Measurements from ENCODE around the gene NCKAP5L. TPM values are rescaled to one million over a fixed set of nuclear protein-coding genes. Genes with fewer than 3 reads are reported as not detected.

The NCKAP5L gene
- total and polyA plus RNA-seq, 2 donors (not counting 3 experiments of a cell fraction or from before 2014, with no cell fraction given), result 17.4 to 46.1 TPM

DNA sequence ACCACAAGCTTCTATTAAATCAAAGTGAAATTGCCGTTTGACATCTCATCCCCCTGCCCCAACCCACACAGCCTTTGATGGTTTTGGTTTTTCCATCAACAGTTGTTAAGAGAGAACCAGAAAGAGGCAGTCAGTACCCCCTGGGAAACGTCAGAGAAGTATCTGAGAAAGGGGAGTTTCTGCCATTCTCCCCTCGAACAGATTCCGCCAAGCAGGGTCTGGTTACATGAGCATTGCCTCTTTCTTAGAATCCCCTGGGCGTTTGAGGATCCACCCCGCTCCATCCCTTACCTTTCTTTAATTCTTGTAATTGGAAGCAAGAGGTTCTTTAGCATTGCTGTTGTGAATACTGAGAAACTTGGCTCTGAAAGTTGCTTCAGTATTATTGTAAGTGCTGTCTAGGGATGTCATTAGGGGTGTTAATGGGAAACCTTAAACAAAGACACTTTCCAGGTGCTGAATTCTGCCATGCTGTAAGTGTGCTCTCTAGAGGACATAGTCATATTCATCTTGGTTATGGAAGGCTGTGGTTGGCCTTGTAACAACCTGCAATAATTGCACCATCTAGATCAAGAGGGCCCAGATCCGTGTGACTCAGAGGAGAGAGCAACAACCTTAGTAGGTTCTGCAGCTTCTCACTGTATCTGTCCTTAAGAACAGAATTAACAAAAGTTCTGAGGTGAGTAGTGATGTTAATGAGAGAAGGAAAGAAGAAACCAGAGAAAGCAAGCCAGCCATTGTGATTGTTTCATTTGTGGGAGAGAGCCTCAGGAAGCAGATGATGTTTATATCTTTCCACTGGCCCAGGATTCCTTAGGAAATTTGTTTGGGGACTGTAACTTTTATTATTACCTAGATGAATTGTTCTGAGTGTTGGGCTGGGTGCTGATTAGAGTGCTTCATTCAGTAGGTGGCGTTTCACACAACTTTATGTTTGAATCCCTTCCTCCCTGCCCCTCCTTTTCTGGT is 77.9 kb downstream of the NCKAP5L start:
- Histone ChIP-seq H3K36me3 (ENCODE audit: control insufficient read depth in 2 of 2, extremely low read depth in 1 of 2, insufficient read depth in 2 of 2, low read length in 2 of 2) (peaks cover 17 to 19% of the 10 kb centered on the region in 2 experiments), H3K4me1 (ENCODE audit: control insufficient read depth, extremely low read depth, insufficient read depth, low read length) (peaks cover 3% of the 10 kb centered on the region), H3K27me3 (ENCODE audit: control insufficient read depth in 2 of 2, insufficient read depth in 2 of 2, low read length in 2 of 2) (no peaks in the 10 kb centered on the region), H4K20me1 (replicated peaks; ENCODE audit: control insufficient read depth, extremely low read depth, insufficient read depth, low read length) (peaks cover 29% of the 10 kb centered on the region), H3K4me3 (replicated peaks in 1 of 3; ENCODE audit: insufficient read depth in 1 of 3, low read depth in 1 of 3, low read length in 3 of 3) (no peak overlapping the region), H3K27ac (ENCODE audit: insufficient read depth, low read depth, low read length) (no peak overlapping the region), H3K9me3 (replicated peaks; ENCODE audit: control insufficient read depth, insufficient read depth, low read length) (no peaks in the 10 kb centered on the region), H3K9me1 (replicated peaks; ENCODE audit: control insufficient read depth, extremely low read depth, insufficient read depth, low read length) (no peaks in the 10 kb centered on the region), H3K4me2 (ENCODE audit: insufficient read depth, low read length) (no peak overlapping the region), H2AFZ (ENCODE audit: low read depth, low read length) (no peak overlapping the region), H3K79me2 (ENCODE audit: control insufficient read depth, insufficient read depth, low read length) (peaks cover 96% of the 10 kb centered on the region), H3K9ac (replicated peaks; ENCODE audit: extremely low read depth, insufficient read depth, low read length) (no peak overlapping the region)
- intact Hi-C loops (cut with micrococcal nuclease), result loop anchor here (1.0 kb wide), 1 partner anchor 8 kb away; no protein-coding TSS in a partner anchor
- no TSS peak for BruUV-seq (replicated peaks)
- no peak for FAIRE-seq
- TF ChIP-seq FOS (IDR thresholded peaks at IDR 0.05; ENCODE audit: borderline replicate concordance, insufficient read depth, low read length), result no peak
- TF ChIP-seq GATA2 (IDR thresholded peaks at IDR 0.05; ENCODE audit: insufficient read depth, insufficient read length, low read depth, low read length), result no peak
- TF ChIP-seq CTCF (IDR thresholded peaks at IDR 0.05; ENCODE audit: extremely low read depth in 1 of 2, insufficient read depth in 1 of 2, low read depth in 1 of 2, low read length in 2 of 2), result peak in 1 of 2 donors; percentile 9
- no peak for TF ChIP-seq JUN (IDR thresholded peaks at IDR 0.05; ENCODE audit: borderline replicate concordance, insufficient read depth, insufficient read length, low read depth)
- TF ChIP-seq EZH2 (IDR thresholded peaks at IDR 0.05; ENCODE audit: borderline replicate concordance, low read depth, low read length, severe bottlenecking), result no peak
- DNase-seq (ENCODE audit: low read depth, low spot score), result peak; percentile 43
- ChIA-PET CTCF (interaction anchor here (1.6 to 2.2 kb wide), 2 partner anchors 9 to 12 kb away, joined by 4 to 6 read pairs; partner anchors contain the start of gene TMBIM6), POLR2A (no interaction called here)
- dilution Hi-C loops (cut with MboI; ENCODE audit: extremely low pct_ligation_motif_present, low sequenced_read_pairs), result no loop called here
